ENCODE measurements around the gene MBNL1. TPM values are rescaled to one million over a fixed set of nuclear protein-coding genes. Genes with fewer than 3 reads are reported as not detected.

Gene MBNL1
- polyA plus RNA-seq, 1 donor from 2014 or later = 12.7 TPM

GRCh38 chr3:152253514-152253913, 15.2 kb upstream of the MBNL1 start:
- Histone ChIP-seq H3K9me2 (ENCODE audit: insufficient read depth, low read length) (no peaks in the 10 kb centered on the region), H3F3A (ENCODE audit: insufficient read depth, low read length, poor library complexity, severe bottlenecking) (no peaks in the 10 kb centered on the region), H4K20me1 (ENCODE audit: insufficient read depth) (no peaks in the 10 kb centered on the region), H3K79me2 (replicated peaks; ENCODE audit: insufficient read depth, low read length) (no peaks in the 10 kb centered on the region), H3K9ac (ENCODE audit: low read length) (no peak overlapping the region), H3K4me2 (ENCODE audit: low read length) (no peak overlapping the region), H3K4me3 (ENCODE audit: low read length) (no peak overlapping the region), H2AFZ (ENCODE audit: low read depth, low read length) (no peak overlapping the region), H3K9me3 (ENCODE audit: low read length) (no peaks in the 10 kb centered on the region), H3K27ac (ENCODE audit: low read length) (no peak overlapping the region), H3K27me3 (ENCODE audit: insufficient read depth, low read depth, low read length) (no peaks in the 10 kb centered on the region), H3K36me3 (ENCODE audit: insufficient read depth, low read length) (no peaks in the 10 kb centered on the region)
- TF ChIP-seq POLR2AphosphoS5 (IDR thresholded peaks at IDR 0.05) (no peak), REST (IDR thresholded peaks at IDR 0.05; ENCODE audit: borderline replicate concordance) (no peak), EZH2 (IDR thresholded peaks at IDR 0.05; ENCODE audit: borderline replicate concordance, insufficient read depth, low read length, poor library complexity, severe bottlenecking) (no peak), RAD21 (conservative IDR thresholded peaks at IDR 0.05) (no peak), CTCF (IDR thresholded peaks at IDR 0.05; ENCODE audit: poor library complexity, severe bottlenecking) (no peak), SMC3 (conservative IDR thresholded peaks at IDR 0.05; ENCODE audit: poor library complexity) (no peak), MXI1 (conservative IDR thresholded peaks at IDR 0.05; ENCODE audit: poor library complexity, severe bottlenecking) (no peak), TAF1 (IDR thresholded peaks at IDR 0.05; ENCODE audit: low read depth) (no peak), EP300 (conservative IDR thresholded peaks at IDR 0.05; ENCODE audit: poor library complexity, severe bottlenecking) (no peak)

- Histone ChIP-seq H3K9ac (ENCODE audit: low read length) (no peak overlapping the region), H3K9me2 (ENCODE audit: insufficient read depth, low read length) (no peaks in the 10 kb centered on the region), H3K4me2 (ENCODE audit: low read length) (no peak overlapping the region), H3K27me3 (ENCODE audit: insufficient read depth, low read depth, low read length) (no peaks in the 10 kb centered on the region), H3K36me3 (ENCODE audit: insufficient read depth, low read length) (no peaks in the 10 kb centered on the region), H3K9me3 (ENCODE audit: low read length) (no peaks in the 10 kb centered on the region), H4K20me1 (ENCODE audit: insufficient read depth) (no peaks in the 10 kb centered on the region), H2AFZ (ENCODE audit: low read depth, low read length) (no peak overlapping the region), H3K4me3 (ENCODE audit: low read length) (no peak overlapping the region), H3K79me2 (replicated peaks; ENCODE audit: insufficient read depth, low read length) (no peaks in the 10 kb centered on the region), H3F3A (ENCODE audit: insufficient read depth, low read length, poor library complexity, severe bottlenecking) (no peaks in the 10 kb centered on the region), H3K27ac (ENCODE audit: low read length) (no peak overlapping the region)
- TF ChIP-seq MXI1 (conservative IDR thresholded peaks at IDR 0.05; ENCODE audit: poor library complexity, severe bottlenecking) (no peak), POLR2AphosphoS5 (IDR thresholded peaks at IDR 0.05) (no peak), TAF1 (IDR thresholded peaks at IDR 0.05; ENCODE audit: low read depth) (no peak), EZH2 (IDR thresholded peaks at IDR 0.05; ENCODE audit: borderline replicate concordance, insufficient read depth, low read length, poor library complexity, severe bottlenecking) (no peak), RAD21 (conservative IDR thresholded peaks at IDR 0.05) (no peak), REST (IDR thresholded peaks at IDR 0.05; ENCODE audit: borderline replicate concordance) (no peak), SMC3 (conservative IDR thresholded peaks at IDR 0.05; ENCODE audit: poor library complexity) (no peak), CTCF (IDR thresholded peaks at IDR 0.05; ENCODE audit: poor library complexity, severe bottlenecking) (no peak), EP300 (conservative IDR thresholded peaks at IDR 0.05; ENCODE audit: poor library complexity, severe bottlenecking) (no peak)
Measured at GRCh38 chr3:152254041-152254440, 14.7 kb upstream of the MBNL1 start.

Measured in neural cell (in vitro differentiated cells).